A549 (cell line): ENCODE results near the gene OR51A7. TPM values are rescaled to one million over a fixed set of nuclear protein-coding genes. Genes with fewer than 3 reads are reported as not detected.

Source experiments
- ATAC-seq, 2 experiments: fragments of 200-7000 bp in 1 of 2; fragments of >200 bp in 1 of 2; cut with Nextera tagmentation in 1 of 2; cut with Tn5 transposase in 1 of 2; 3 replicates each; pipeline versions ENCODE4 v1.8.0 to v1.9.1; 2018 to 2020; ENCODE audit warnings: mild to moderate bottlenecking in 1 of 2, moderate library complexity in 1 of 2
- CTCF ChIA-PET: fragments of 300-600 bp; sonication (Branson Sonifier 250); formaldehyde crosslinking; extraction: SDS; loops from one replicate; lab custom pipeline; 2021; ENCODE audit warnings: antibody characterized with exemption, inconsistent platforms; lab: Yijun Ruan, JAX
- POLR2A ChIA-PET: fragments of 350-600 bp; formaldehyde crosslinking; extraction: SDS; loops from one replicate; lab custom pipeline; 2021; ENCODE audit warnings: antibody characterized with exemption, inconsistent platforms; lab: Yijun Ruan, JAX
- DNase-seq, 2 experiments: peaks; one replicate each; pipeline versions ENCODE4 v3.0.0 to v3.0.0-alpha.2; 2011 to 2016; ENCODE audit warnings: low read depth in 1 of 2, low spot score in 1 of 2
- FAIRE-seq: peaks from 2 replicates; lab custom pipeline; 2011; peaks lifted over from hg19 to GRCh38; lab: Jason Lieb, UNC
- H3K27ac ChIP-seq, 2 experiments: fragments of >200 bp; sonication (Bioruptor Twin); formaldehyde crosslinking; 3 replicates each; pipeline ENCODE4 v1.5.1; 2016 to 2017
- H3K4me1 ChIP-seq: fragments of >200 bp; sonication (Bioruptor Twin); formaldehyde crosslinking; 3 replicates; pipeline ENCODE4 v1.6.1; 2016
- H3K4me2 ChIP-seq: fragments of >200 bp; sonication (Bioruptor Twin); formaldehyde crosslinking; 3 replicates; pipeline ENCODE4 v1.6.1; 2016
- H3K4me3 ChIP-seq: fragments of >200 bp; sonication (Bioruptor Twin); formaldehyde crosslinking; 3 replicates; pipeline ENCODE4 v1.5.1; 2016
- H3K9me3 ChIP-seq: fragments of >200 bp; sonication (Bioruptor Twin); formaldehyde crosslinking; 3 replicates; pipeline ENCODE4 v1.6.1; 2016
- CBX2 ChIP-seq: fragments of 200-600 bp; sonication (generic); IDR thresholded peaks from 2 replicates; pipeline ENCODE4 v1.6.1; 2016; ENCODE audit warnings: low read depth, mild to moderate bottlenecking, borderline replicate concordance
- CBX8 ChIP-seq: fragments of 200-600 bp; sonication (generic); IDR thresholded peaks from 2 replicates; pipeline ENCODE4 v1.6.1; 2016
- CEBPB ChIP-seq, 2 experiments: fragments of >200 bp in 1 of 2; sonication (Bioruptor Twin) in 1 of 2; formaldehyde crosslinking in 1 of 2; IDR thresholded peaks; 2 replicates each; pipeline ENCODE4 v1.6.1; 2012 to 2016
- CHD2 ChIP-seq: fragments of 150-350 bp; IDR thresholded peaks from 2 replicates; pipeline ENCODE4 v1.6.1; 2014; ENCODE audit warnings: low read length; ENCODE audit not compliant: partially characterized antibody
- E2F6 ChIP-seq: IDR thresholded peaks from 2 replicates; pipeline ENCODE4 v1.6.1; 2012; ENCODE audit warnings: low read depth, borderline replicate concordance
- EHF ChIP-seq: fragments of 250-450 bp; sonication (Bioruptor Pico); IDR thresholded peaks from 2 replicates; pipeline ENCODE4 v1.5.0; 2020; ENCODE audit warnings: mild to moderate bottlenecking
- EHMT2 ChIP-seq: fragments of 200-600 bp; sonication (generic); IDR thresholded peaks from 2 replicates; pipeline ENCODE4 v1.6.1; 2016; ENCODE audit warnings: antibody characterized with exemption, low read depth, mild to moderate bottlenecking, moderate library complexity
- ELK1 ChIP-seq: fragments of 150-350 bp; IDR thresholded peaks from 2 replicates; pipeline ENCODE4 v1.6.1; 2014; ENCODE audit warnings: low read depth, mild to moderate bottlenecking, low read length
- EP300 ChIP-seq, 2 experiments: fragments of >200 bp; sonication (Bioruptor Twin); formaldehyde crosslinking; IDR thresholded peaks; 2 replicates in 1 of 2; 3 replicates in 1 of 2; pipeline ENCODE4 v1.6.1; 2016 to 2017
- HEYL ChIP-seq: fragments of 250-450 bp; sonication (Bioruptor Pico); IDR thresholded peaks from 2 replicates; pipeline ENCODE4 v1.8.0; 2021; ENCODE audit warnings: mild to moderate bottlenecking, moderate library complexity
- HOXB13 ChIP-seq: fragments of 250-450 bp; sonication (Bioruptor Pico); IDR thresholded peaks from 2 replicates; pipeline ENCODE4 v1.5.0; 2020; ENCODE audit warnings: low read depth, mild to moderate bottlenecking, moderate library complexity
- HOXB5 ChIP-seq: fragments of 250-450 bp; sonication (Bioruptor Pico); IDR thresholded peaks from 2 replicates; pipeline ENCODE4 v1.5.0; 2020; ENCODE audit warnings: mild to moderate bottlenecking, moderate library complexity
- JUNB ChIP-seq: fragments of >200 bp; sonication (Bioruptor Twin); formaldehyde crosslinking; IDR thresholded peaks from 2 replicates; pipeline ENCODE4 v1.6.1; 2016
- KDM1A ChIP-seq: fragments of 200-600 bp; sonication (generic); IDR thresholded peaks from 2 replicates; pipeline ENCODE4 v1.6.1; 2016; ENCODE audit warnings: low read depth, mild to moderate bottlenecking
- MAX ChIP-seq: IDR thresholded peaks from 2 replicates; pipeline ENCODE4 v1.6.1; 2012
- MYC ChIP-seq: IDR thresholded peaks from 2 replicates; pipeline ENCODE4 v1.6.1; 2012; ENCODE audit warnings: mild to moderate bottlenecking, inconsistent platforms, low read length, improper control_type of control experiment, borderline replicate concordance
- NFE2L2 ChIP-seq: fragments of 150-350 bp; conservative IDR thresholded peaks from 2 replicates; pipeline ENCODE4 v1.6.1; 2014; ENCODE audit warnings: low read length
- NPAS2 ChIP-seq: fragments of 250-450 bp; sonication (Bioruptor Pico); IDR thresholded peaks from 2 replicates; pipeline ENCODE4 v1.8.0; 2022; ENCODE audit warnings: mild to moderate bottlenecking, moderate library complexity, borderline replicate concordance
- NR3C1 ChIP-seq: fragments of >200 bp; sonication (Bioruptor Twin); formaldehyde crosslinking; IDR thresholded peaks from 3 replicates; pipeline ENCODE4 v1.6.1; 2017
- RARB ChIP-seq: fragments of 250-450 bp; sonication (Bioruptor Pico); IDR thresholded peaks from 2 replicates; pipeline ENCODE4 v1.8.0; 2021; ENCODE audit warnings: mild to moderate bottlenecking, moderate library complexity
- RFX5 ChIP-seq: fragments of 450-650 bp; IDR thresholded peaks from 2 replicates; pipeline ENCODE4 v1.7.1; 2014; ENCODE audit warnings: antibody characterized with exemption, mild to moderate bottlenecking, moderate library complexity
- RNF2 ChIP-seq: fragments of 200-600 bp; sonication (generic); IDR thresholded peaks from 2 replicates; pipeline ENCODE4 v1.6.1; 2016; ENCODE audit warnings: low read depth, mild to moderate bottlenecking, antibody characterized with exemption, moderate library complexity, borderline replicate concordance
- SMC3 ChIP-seq: fragments of >200 bp; sonication (Bioruptor Twin); formaldehyde crosslinking; IDR thresholded peaks from 3 replicates; pipeline ENCODE4 v1.6.1; 2018; ENCODE audit warnings: inconsistent platforms
- TP53 ChIP-seq: fragments of 250-450 bp; sonication (Bioruptor Pico); IDR thresholded peaks from 2 replicates; pipeline ENCODE4 v1.5.0; 2021; ENCODE audit warnings: mild to moderate bottlenecking, moderate library complexity
- USF2 ChIP-seq: fragments of 450-650 bp; IDR thresholded peaks from 2 replicates; pipeline ENCODE4 v1.6.1; 2014; ENCODE audit warnings: antibody characterized with exemption
- ZFP36 ChIP-seq: fragments of 450-650 bp; IDR thresholded peaks from 2 replicates; pipeline ENCODE4 v1.6.1; 2014; ENCODE audit warnings: borderline replicate concordance; ENCODE audit not compliant: partially characterized antibody
- ZNF302 ChIP-seq: fragments of 250-450 bp; sonication (Bioruptor Pico); IDR thresholded peaks from 2 replicates; pipeline ENCODE4 v1.9.0; 2021; ENCODE audit warnings: inconsistent platforms, mild to moderate bottlenecking, moderate library complexity
- ZSCAN20 ChIP-seq: fragments of 250-450 bp; sonication (Bioruptor Pico); IDR thresholded peaks from 2 replicates; pipeline ENCODE4 v1.8.0; 2022; ENCODE audit warnings: mild to moderate bottlenecking, moderate library complexity
- WGBS: methylation state at CpG from one replicate; pipeline ENCODE4 v1.1.6; 2017; ENCODE audit errors: missing lambda C conversion rate; 5-methylcytosine and 5-hydroxymethylcytosine counted together
- polyA plus RNA-seq, 4 experiments: library from polyadenylated mRNA; depleted of rRNA in 3 of 4; stranded (reverse); fragments of >200 nt; fragmentation: RNase III in 1 of 4; extraction: RNeasy Plus Mini Kit Qiagen cat#74134 plus additional on column Dnase treatment in 1 of 4; gene quantifications; 2 replicates in 3 of 4; 3 replicates in 1 of 4; pipeline ENCODE4 v1.2.3, GENCODE V29; 2011 to 2017

Gene OR51A7
- polyA plus RNA-seq, 2 of the 4 experiments (the other 2 are of a cell fraction): not detected

GRCh38 chr11:4863876-4864275 is 39.7 kb upstream of the OR51A7 start:
- Histone ChIP-seq H3K27ac (no peak overlapping the region), H3K4me2 (no peak overlapping the region), H3K9me3 (no peaks in the 10 kb centered on the region), H3K4me3 (no peak overlapping the region), H3K4me1 (no peaks in the 10 kb centered on the region)
- no peak for DNase-seq
- 36% methylated on average over 4 of the region's 4 CpGs for whole genome bisulfite sequencing
- TF ChIP-seq SMC3 (no peak), EP300 (IDR thresholded peaks at IDR 0.05) (no peak), ZSCAN20 (CRISPR knock-in tag) (no peak), CBX2 (no peak), ELK1 (no peak)
- ChIA-PET CTCF (no interaction called here), POLR2A (no interaction called here)
- ATAC-seq: no peak
- no peak for FAIRE-seq

- FAIRE-seq: no peak
- Histone ChIP-seq H3K4me3 (no peak overlapping the region), H3K27ac (no peak overlapping the region), H3K9me3 (no peaks in the 10 kb centered on the region), H3K4me2 (no peak overlapping the region), H3K4me1 (no peaks in the 10 kb centered on the region)
- TF ChIP-seq TP53 (CRISPR knock-in tag) (no peak), NFE2L2 (no peak), RARB (CRISPR knock-in tag) (no peak), RNF2 (no peak), MYC (no peak)
- ChIA-PET CTCF (no interaction called here), POLR2A (no interaction called here)
- no peak for ATAC-seq
- WGBS: 0% methylated on average over 1 of the region's 1 CpG
- DNase-seq: no peak
Measured at GRCh38 chr11:4865855-4866254, 37.7 kb upstream of the OR51A7 start.

GRCh38 chr11:4881188-4881587 is 22.4 kb upstream of the OR51A7 start:
- WGBS: 22% methylated on average over 4 of the region's 4 CpGs
- no peaks in the 10 kb centered on the region for H3K4me1 ChIP-seq
- no peak overlapping the region for H3K27ac ChIP-seq
- POLR2A ChIA-PET: no interaction called here
- FAIRE-seq: no peak
- no peak overlapping the region for H3K4me3 ChIP-seq
- no peaks in the 10 kb centered on the region for H3K9me3 ChIP-seq
- no peak for DNase-seq
- CTCF ChIA-PET: no interaction called here
- H3K4me2 ChIP-seq: no peak overlapping the region
- TF ChIP-seq CEBPB (IDR thresholded peaks at IDR 0.05) (no peak), MAX (no peak), EHF (CRISPR knock-in tag) (no peak), RARB (CRISPR knock-in tag) (no peak), HEYL (CRISPR knock-in tag) (no peak), SMC3 (no peak), ZSCAN20 (CRISPR knock-in tag) (no peak), NPAS2 (CRISPR knock-in tag) (no peak), NR3C1 (no peak), USF2 (no peak), HOXB13 (CRISPR knock-in tag) (no peak)
- no peak for ATAC-seq

- H3K27ac ChIP-seq: no peak within 1 kb of the TSS
- TF ChIP-seq KDM1A: no peak
- TF ChIP-seq ZFP36: no peak
- no peak for TF ChIP-seq NR3C1
- TF ChIP-seq RFX5: no peak
- TF ChIP-seq CBX2: no peak
- no peak for TF ChIP-seq CBX8
- TF ChIP-seq EHMT2: no peak
- TF ChIP-seq CHD2: no peak
- no peak for TF ChIP-seq JUNB
- no peak for TF ChIP-seq HOXB5 (CRISPR knock-in tag)
- no peak for TF ChIP-seq USF2
- TF ChIP-seq SMC3: no peak
- no peak for TF ChIP-seq E2F6
- no peak for TF ChIP-seq HEYL (CRISPR knock-in tag)
- TF ChIP-seq ZNF302 (CRISPR knock-in tag): no peak
- TF ChIP-seq, all 56 proteins: peak for 0
- no peak within 1 kb of the TSS for H3K4me3 ChIP-seq
- H3K4me2 ChIP-seq: no peak within 1 kb of the TSS
- 8% methylated on average over 8 of the region's 8 CpGs for WGBS
- H3K4me1 ChIP-seq: no peaks in the 10 kb centered on the region
- DNase-seq (no peak), ATAC-seq (no peak), FAIRE-seq (no peak)
- CTCF ChIA-PET: no interaction called here
- no peaks in the 10 kb centered on the region for H3K9me3 ChIP-seq
- POLR2A ChIA-PET: no interaction called here
Measured at GRCh38 chr11:4881860-4882500, 21.6 kb upstream of the OR51A7 start, which contains the start of gene OR51T1. OR51T1 (plus strand) TSS chr11:4881900; CDS start chr11:4881900, 0 bp downstream.
